Neural progenitor cell (in vitro differentiated cells): ENCODE results near the gene CD33.

ENCODE experiments used
- CTCF ChIP-seq: fragments of 200-600 bp; sonication (generic); IDR thresholded peaks from 2 replicates; pipeline ENCODE4 v1.5.1; 2017; ENCODE audit warnings: antibody characterized with exemption, mild to moderate bottlenecking
- EZH2 ChIP-seq: fragments of 200-600 bp; sonication (generic); IDR thresholded peaks from 2 replicates; pipeline ENCODE4 v1.6.1; 2017; ENCODE audit warnings: antibody characterized with exemption, mild to moderate bottlenecking, moderate library complexity
- EZH2phosphoT487 ChIP-seq: fragments of 200-600 bp; sonication (generic); IDR thresholded peaks from 2 replicates; pipeline ENCODE4 v1.6.1; 2017; ENCODE audit warnings: antibody characterized with exemption

- no peak for TF ChIP-seq CTCF
- no peak for TF ChIP-seq EZH2
- no peak for TF ChIP-seq EZH2phosphoT487
Observed at GRCh38 chr19:51251468-51251820, 26.6 kb downstream of the CD33 start.
